ENCODE data around the gene MSL3B.

Gene MSL3B

DNA sequence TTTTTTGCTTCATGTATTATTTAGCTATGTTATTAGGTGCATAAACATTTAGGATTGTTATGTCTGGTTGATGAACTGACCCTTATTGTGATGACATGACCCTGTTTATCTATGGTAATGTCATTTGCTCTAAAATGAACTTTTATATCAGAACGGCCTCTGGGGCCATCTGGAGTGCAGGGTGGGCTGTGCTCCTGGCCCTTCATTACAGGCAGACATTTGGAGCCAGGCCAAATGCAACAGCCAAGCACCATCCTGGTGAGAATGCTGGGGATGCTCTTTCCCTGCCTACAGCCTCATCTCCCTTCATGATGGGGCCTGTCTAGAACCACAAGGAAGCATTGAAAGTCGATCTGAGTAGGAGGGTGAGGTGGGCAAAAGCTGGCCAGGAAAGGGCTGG lies 51.9 kb downstream of the MSL3B start:
- no peak for DNase-seq

- DNase-seq: no peak
These were observed 52.3 kb downstream of the MSL3B start for GRCh38 chr2:233815861-233816260.
